HG02870 (cell line): ENCODE measurements around the gene AVPR1B.
"Not testable (repeated sequence)": the region's sequence is repeated elsewhere in the genome, so short reads cannot be mapped to it uniquely, and the experiment has no call there.

Source experiments
- ATAC-seq: cut with Tn5 transposase; IDR thresholded peaks from one replicate; pipeline ENCODE4 v1.9.1; 2021; ENCODE audit warnings: mild to moderate bottlenecking, moderate library complexity; ENCODE audit not compliant: unreplicated experiment

AVPR1B gene

DNA sequence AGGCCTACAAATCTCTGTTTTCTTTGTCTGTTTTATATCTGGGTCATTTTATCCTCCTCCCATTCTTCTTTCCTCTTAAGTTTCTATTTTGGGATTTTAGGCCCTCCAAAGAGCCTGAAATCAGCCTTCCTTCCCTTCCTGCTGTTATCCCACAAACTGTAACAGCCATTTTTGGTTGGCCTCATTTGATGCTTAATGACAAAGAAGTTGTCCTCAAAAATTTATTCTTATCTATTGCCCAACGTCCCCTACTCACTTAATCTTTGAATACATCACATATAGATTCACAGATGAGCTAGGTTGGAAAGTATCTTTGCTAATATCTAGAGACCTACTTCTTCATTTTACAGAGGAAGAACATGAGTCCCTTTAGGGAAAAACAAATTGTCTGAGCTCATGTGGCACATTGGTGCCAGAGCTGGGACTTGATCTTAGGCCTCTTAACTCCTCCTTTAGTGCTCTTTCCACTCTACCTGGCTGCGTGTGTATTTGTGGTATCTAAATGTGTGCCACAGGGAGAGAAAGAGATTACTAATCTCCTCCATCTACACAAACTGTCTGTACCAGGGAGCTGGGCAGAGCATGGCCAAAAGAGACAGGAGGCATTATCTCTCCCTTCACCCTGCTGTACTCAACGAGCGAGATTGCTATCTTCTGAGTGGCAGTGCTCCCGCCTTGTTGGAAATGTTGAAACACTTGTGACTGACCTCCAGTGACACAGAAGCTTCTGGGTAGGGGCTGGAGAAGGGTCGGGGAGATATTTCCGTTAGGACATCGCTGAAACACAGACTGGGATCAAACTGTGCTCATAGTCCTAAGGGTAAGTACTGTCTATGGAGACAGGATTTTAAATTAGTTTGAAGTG lies 34.1 kb downstream of the AVPR1B start:
- no peak for ATAC-seq

DNA sequence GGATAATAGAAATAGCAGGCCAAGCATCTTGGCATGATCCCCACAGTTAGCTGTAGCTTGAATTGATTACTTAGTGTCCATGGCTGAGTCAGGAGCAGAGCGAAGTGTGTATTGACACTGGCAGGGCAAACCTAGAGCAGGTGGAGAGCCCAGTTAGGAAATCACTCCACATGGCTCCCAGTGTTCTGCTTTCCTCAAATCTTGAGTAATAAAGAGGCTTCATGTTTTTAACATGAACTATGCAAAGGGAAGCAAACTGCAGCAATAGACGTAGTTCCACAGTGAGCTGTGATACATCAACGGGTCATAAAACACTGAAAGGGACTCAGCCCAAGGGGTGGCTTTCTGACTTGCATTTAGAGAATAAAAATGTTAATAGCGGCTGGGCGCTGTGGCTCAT lies 35.3 kb downstream of the AVPR1B start:
- ATAC-seq, result no peak

DNA sequence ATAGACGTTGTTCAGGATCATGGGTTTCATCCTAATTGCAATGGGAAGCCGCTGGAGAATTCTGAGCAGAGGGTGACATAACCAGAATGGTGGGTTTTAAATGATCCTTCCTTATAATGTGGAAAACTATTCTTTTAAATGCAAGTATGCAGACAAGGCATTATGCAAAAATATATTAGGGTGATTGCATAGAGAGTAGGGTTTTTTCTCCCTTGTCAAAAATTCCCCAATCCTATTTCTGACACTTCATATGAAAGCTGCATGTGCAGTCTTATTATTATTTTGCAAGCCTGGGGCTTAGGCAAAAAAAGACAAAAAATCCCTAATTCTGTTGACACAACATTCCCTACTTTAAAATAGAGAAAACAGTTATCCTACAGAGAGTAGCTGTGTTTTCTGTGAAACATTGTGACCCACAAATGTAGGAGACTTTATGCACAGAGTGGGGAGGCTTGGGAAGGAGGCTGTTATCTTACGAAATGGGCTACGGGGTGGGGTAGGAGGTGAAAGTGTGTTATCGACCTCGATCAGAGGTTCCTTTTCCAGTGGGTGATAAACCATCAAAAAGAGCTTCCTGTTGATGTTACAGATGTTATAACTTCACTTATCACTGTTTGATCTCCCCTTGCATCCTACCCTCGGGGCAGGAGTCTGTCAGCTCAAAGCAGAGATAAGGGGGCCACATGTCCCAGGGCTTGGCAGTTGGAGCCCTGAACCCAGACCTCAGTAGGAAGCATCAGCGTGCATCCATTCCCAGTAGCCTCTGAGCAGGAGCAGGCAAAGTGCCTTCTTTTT lies 37.0 kb downstream of the AVPR1B start:
- ATAC-seq, result no peak

- no peak for ATAC-seq
Observed at GRCh38 chr1:206079135-206079534, 38.1 kb downstream of the AVPR1B start.

GRCh38 chr1:206075786-206076755 lies 41.1 kb downstream of the AVPR1B start:
- ATAC-seq, result no peak

- ATAC-seq, result no peak
Observed at GRCh38 chr1:206074839-206075238, 42.3 kb downstream of the AVPR1B start.

- ATAC-seq, result no peak
Observed at GRCh38 chr1:206070627-206071304, 46.4 kb downstream of the AVPR1B start.

DNA sequence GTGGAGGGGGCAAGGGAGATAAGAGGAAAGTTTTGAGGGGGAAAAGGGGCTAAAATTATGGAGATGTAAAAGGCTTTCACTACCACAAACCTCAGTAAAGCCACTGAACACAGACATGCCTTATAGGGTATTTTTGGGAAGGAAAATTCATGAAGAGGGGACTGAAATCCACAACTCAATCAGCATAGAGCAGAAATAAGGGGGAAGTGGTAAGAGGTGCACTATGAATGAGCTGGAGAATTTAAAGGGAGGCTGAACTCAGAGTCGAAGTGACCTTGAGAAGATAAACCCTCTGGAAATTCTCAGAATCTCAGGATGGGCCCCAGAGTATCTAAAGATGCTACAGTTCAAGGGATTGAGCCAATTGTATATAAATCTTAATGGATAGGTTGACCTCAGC lies 48.9 kb downstream of the AVPR1B start:
- no peak for ATAC-seq

- ATAC-seq, result no peak
Observed at GRCh38 chr1:206067486-206068227, 49.5 kb downstream of the AVPR1B start.

DNA sequence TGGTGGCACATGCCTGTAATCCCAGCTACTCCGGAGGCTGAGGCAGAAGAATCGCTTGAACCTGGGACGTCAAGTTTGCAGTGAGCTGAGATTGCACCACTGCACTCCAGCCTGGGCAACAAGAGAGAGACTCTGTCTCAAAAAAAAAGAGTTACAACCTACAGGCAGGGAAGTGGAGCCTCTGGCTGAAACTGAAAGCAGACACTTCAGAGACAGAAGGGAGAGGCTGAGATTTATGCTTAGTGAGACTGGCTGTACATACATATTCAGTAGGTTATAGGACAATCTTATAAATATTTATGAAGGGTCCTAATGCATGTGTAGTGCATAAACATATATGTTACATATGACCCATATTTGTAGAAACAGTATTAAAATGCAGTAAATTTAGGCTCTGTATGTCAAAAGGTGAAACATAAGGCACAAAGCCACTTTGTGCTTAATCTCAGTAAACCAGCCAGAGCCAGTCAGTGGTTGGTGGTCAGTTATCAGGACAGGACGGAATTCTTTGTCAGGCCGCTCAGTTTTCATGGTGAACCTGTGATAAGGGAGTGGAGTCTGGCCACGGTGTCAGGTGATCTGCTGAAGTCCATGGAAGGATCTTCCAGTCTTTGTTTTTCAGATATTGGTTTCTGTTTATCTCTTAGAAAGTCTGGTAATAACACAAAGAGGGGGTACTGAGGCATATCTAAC lies 50.6 kb downstream of the AVPR1B start:
- ATAC-seq, result peak; percentile 62

GRCh38 chr1:206065547-206066145 lies 51.5 kb downstream of the AVPR1B start:
- no peak for ATAC-seq

DNA sequence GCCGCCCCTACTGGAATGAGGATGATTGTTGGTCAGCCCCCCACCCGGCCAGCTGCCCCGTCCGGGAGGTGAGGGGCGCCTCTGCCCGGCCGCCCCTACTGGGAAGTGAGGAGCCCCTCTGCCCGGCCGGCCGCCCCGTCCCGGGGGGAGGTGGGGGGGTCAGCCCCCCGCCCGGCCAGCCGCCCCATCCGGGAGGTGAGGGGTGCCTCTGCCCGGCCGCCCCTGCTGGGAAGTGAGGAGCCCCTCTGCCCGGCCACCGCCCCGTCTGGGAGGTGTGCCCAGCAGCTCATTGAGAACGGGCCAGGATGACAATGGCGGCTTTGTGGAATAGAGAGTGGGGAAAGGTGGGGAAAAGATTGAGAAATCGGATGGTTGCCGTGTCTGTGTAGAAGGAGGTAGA lies 52.7 kb downstream of the AVPR1B start:
- ATAC-seq, result not testable (repeated sequence)

DNA sequence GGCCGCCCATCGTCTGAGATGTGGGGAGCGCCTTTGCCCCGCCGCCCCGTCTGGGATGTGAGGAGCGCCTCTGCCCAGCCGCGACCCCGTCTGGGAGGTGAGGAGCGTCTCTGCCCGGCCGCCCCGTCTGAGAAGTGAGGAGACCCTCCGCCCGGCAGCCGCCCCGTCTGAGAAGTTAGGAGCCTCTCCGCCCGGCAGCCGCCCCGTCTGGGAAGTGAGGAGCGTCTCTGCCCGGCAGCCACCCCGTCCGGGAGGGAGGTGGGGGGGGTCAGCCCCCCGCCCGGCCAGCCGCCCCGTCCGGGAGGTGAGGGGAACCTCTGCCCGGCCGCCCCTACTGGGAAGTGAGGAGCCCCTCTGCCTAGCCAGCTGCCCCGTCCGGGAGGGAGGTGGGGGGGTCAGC lies 53.2 kb downstream of the AVPR1B start:
- ATAC-seq, result not testable (repeated sequence)

DNA sequence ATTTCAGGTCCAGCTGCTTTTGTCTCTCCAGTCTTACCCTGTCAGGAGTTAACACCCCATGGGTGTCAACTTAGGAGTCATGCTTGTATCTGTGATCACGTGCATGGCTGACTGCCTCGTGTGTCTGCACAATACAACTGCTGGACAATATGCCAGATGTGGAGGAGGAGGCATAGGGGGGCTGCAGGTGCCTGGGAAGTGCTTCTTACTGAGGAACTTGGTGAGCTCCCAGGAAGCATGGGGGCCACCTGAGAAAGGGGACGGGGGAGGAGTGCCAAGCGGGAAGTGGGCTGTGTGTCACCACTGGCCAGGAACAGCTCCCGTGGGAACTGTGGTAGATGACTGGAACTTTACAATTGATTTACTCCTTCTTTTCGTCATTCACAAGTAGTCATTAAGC lies 54.7 kb downstream of the AVPR1B start:
- ATAC-seq, result no peak

GRCh38 chr1:206060844-206061243 lies 56.3 kb downstream of the AVPR1B start:
- ATAC-seq, result no peak
